HG03039 (cell line): ENCODE data around the gene FHDC1.

ENCODE experiments used
- ATAC-seq: cut with Tn5 transposase; IDR thresholded peaks from one replicate; pipeline ENCODE4 v1.9.1; 2021; ENCODE audit warnings: mild to moderate bottlenecking, moderate library complexity; ENCODE audit not compliant: unreplicated experiment

Gene FHDC1

GRCh38 chr4:153027866-153028265, 91.7 kb downstream of the FHDC1 start:
- no peak for ATAC-seq

- ATAC-seq: no peak
Measured at GRCh38 chr4:153028535-153028934, 92.4 kb downstream of the FHDC1 start.
